SIG-M5 treated with dmso at 0.1 percent for 504 hours (cell line): Measurements from ENCODE around the gene POC1B.

Experiments used
- DNase-seq: peaks from one replicate; lab custom pipeline; 2025; ENCODE audit not compliant: unreplicated experiment; lab: John Stamatoyannopoulos, UW

Gene POC1B

DNA sequence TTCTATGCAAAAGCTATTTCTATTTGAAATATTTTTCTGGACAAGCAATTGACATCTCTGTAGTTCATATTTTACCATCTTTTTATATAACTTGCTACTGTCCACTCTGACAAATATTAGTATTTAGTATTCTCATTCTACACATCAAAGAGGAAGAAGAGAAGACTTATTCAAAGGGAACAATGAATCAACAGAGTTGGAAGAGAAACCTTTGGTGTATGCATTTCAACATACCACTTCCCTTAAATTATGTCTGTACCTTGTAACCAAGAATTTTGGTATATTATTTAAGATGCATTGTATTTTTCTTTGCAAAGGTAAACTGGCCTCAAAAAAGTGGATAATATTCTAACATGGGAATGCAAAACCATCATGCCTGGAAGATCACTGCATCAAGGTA is 101.5 kb downstream of the POC1B start:
- peak; percentile 24 for DNase-seq

DNA sequence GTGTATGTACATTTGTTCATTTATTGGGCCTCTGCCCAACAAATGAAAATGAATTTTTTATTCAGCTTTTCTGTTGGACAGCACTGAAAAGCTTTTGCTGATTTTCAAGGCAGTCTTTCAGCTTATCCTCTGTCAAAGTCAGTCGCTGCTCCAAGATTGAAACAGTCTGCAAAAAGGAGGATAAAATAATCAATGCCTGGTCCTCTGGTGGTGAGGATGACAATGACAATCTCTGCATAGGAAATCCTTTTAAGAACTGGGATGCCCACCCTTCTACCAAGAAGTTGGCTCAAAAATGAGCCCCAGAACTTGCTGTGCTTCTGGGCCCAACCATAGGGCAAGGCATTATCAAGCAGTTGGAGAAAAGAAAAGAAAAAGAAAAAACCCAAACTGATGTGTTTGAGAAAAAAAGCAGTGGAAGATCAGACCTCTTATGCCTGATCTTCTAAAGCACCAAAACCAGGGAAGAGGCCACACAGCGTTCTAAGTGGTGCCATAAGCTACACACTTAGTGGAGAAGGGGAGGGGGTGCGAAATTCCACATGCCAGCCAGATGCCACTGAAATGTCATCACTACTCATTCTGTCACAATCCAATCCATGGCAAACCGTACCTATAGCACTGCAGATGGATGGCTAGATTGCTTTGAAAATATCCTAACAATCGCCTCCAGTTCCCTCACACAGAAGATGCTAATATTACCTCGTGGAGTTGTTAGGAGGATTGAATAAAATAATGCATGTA is 104.6 kb downstream of the POC1B start:
- DNase-seq: no peak

DNA sequence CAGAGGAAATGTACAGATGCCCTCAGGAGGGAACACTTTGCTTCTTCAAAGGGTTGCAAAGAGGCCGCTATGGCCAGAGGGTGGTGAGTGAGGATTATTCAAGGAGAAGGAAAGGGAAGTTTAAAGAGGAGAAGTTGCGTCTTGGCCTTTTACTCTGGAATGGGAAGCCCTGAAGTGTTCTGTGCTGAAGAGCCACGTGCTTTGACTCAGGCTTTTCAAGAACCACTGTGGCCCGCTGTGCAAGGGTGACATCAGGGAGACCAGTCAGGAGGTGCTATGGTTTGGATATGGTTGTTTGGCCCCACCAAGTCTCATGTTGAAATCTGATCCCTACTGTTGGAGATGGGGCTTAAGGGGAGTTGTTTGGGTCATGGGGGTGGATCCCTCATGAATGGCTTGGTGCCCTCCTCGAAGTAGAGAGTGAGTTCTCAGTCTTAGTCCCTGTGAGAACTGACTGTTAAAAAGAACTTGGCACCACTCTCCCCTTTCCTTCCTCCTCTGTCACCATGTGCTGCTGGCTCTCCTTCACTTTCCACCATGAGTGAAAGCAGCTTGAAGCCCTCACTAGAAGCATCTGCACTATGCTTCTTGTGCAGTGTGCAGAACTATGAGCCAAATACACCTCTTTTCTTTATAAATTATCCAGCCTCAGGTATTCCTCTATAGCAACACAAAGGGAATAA is 107.5 kb downstream of the POC1B start:
- no peak for DNase-seq

DNA sequence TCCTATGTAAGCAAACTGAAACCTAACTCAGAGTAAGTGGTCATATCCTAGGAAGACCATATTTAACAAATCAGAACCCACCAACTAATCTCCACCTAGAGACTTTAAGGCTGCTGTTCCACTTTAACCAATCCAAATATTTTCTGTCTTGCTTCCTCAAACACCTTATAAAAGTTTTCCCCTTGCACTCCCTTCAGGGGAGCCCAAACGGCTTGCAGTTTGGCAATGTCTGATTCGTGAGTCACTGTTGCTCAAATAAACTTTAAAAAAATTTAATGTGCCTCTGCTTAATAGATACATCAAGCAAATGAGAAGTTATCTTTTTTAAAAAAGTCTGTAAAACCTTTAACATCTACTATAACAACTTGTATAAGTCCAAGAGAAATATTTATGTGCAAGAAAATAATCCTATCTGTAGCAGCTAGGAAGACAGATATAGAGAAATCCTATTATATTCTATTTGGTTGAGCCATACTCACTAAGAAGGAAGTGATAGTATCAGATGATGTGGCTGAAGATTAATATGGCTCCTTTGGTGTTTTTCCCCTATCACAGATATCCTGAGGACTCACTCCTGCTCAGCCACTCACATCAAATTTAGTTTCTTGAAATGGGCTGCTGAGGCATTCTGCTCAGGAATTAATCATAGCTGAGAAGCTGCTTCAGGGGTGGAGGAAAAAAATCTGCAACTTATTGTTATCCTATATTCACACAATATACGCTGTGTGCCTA is 108.4 kb downstream of the POC1B start:
- no peak for DNase-seq

DNA sequence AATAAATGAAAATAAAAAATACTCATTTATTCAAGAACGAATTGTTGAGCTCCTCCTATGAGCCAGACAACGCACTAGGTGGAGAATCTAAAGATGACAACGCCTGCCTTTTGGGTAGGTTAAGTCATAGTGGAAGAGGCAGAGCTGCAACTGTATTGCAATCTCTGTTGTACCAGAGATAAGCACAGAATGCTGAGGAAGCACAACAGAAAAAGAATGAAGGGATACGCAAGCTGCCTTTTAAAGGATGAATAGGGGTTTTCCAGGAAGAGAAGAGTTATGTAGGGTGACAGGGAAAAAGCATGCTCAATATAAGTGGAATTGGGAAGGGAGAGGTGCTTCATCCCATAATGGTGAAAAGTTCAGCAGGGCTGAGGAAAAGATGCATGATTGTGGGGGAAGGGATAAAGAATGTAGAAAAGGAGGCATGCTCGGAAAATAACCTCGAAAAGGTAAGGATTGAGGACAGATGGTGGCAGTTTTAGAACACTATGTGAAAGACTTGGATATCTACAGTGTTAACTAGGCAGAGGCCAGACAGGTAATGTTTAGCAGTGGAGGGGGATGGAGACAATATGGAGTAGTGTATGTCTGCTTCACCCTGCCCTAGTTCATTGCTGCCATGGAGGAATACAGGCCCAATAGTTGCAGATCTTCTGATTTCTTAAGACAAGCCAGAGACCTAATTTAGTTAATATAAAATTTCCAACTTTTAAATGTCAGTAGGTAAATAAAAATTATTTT is 109.6 kb downstream of the POC1B start:
- DNase-seq: no peak

DNA sequence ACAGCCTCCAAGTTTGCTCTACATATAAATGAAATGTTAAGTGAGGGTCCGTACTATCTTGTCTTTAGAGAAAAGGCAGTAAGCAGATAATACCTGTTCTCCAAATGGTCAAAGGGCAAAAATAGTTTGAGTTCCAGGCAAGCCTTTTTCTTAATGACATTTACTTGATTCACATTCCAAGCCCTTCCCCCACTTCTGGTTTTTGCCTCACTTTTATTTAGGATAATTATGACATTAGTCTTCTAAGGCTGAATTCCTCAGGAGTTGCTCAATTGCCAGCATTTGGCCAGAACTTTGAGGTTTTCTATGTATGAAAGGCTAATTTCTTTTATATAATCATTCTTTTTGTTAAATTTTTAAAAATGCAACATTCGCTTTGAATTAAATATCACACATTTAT is 111.0 kb downstream of the POC1B start:
- no peak for DNase-seq

DNA sequence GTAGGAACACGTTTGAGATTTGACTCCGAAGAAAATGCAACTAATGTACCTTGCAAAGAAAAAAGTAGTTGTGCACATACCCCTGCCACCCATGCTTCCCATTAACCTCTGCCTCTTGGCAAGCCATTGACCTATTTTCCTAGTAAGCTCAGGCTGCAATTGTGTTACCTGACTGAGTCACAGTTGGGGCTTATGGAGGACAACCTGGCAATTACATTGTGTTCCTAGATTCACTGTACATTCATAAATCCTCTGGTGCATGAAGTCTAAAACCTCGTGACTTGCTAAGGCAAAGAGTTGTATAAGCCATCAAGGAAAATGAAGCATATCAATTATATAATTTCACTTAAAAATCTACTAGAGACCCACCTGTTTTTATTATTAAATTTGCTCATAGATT is 111.5 kb downstream of the POC1B start:
- no peak for DNase-seq

DNA sequence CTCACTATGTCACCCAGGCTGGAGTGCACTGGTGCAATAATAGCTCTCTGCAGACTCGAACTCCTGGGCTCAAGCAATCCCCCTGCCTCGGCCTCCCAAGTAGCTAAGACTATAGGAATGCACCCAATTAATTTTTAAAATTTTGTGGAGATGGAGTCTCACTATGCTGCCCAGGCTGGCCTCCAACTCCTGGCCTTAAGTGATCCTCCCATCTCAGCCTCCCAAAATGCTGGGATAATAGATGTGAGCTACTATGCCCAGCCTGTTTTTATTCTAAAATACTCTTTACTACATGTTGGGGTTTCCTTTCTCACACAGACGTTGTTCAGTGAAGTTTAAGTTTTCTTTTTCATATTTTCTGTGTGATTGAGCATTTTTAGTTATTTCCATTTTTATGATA is 112.6 kb downstream of the POC1B start:
- DNase-seq: no peak

DNA sequence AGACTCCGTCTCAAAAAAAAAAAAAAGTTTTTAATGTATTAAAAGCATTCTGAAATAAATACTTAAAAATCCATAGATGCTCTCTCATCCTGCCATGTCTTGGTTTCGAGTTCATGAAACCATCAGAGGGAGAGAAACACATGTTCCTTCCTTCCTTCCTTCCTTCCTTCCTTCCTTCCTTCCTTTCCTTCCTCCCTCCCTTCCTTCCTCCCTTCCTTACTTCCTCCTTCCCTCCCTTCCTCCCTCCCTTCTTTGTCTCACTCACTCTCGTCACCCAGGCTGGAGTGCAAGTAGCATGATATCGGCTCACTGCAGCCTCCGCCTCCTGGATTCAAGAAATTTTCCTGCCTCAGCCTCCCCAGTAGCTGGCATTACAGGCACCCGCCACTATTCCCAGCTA is 113.2 kb downstream of the POC1B start:
- no peak for DNase-seq

DNA sequence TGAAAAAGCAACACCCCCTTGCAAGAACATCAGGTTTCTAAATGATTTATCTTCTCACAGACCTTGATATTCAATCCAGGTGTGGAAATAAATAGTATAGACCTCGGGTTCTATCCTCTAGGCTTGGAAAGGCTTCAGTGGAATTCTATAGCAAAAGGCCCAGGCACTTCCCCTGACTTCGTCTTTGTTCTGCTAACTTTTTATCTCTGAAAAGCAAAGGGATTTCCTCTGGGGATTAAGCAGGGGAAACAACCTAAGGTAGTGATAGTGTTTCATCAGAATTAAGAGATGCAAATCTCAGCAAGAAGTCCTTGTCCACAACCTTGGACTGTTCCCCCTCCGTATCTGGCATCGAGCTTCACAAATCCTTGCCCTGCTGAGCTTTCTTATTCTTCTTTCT is 114.0 kb downstream of the POC1B start:
- DNase-seq: no peak

DNA sequence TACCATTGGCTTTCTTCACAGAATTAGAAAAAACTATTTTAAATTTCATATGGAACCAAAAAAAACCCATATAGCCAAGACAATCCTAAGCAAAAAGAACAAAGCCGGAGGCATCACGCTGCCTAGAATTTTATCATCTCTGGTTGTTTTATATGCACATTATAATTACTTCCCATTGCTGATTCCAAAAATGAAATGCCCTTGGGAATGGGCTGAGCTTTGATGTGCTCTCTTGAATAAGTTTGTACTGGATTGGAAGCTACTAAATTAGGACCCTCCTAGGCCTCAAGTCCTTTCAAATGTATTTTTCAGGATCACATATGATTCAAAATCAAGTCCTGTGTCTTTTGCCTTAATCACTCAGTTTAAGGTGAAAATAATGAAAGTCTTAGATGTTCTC is 114.6 kb downstream of the POC1B start:
- no peak for DNase-seq

DNA sequence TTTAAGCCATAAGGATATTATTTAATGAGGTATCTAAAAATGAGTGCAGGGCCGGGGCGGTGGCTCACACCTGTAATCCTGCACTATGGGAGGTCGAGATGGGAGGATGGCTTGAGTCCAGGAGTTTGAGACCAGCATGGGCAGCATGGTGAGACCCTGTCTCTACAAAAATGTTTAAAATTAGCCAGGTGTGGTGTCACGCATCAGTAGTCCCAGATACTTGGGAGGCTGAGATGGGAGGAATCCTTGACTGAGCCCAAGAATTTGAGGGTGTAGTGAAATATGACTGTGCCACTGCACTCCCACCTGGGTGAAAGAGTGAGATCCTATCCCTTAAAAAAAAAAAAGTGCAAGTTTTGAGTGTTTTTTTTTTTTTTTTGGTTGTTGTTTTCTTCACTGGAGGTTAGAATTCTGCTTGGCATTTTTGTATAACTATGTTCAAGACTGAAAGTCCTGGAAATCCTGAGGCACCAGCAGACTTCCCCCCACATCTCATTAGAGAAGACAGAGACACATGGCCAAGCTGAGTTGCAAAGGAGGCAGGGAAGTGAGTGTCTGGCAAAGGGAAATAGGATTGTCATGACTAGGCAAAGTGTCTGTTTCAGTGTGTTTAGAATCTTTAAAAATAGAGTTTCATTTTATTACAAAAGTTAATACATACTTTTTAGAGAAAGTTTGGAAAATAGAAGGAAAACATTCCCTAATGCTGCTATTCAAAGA is 120.1 kb downstream of the POC1B start:
- DNase-seq: no peak

DNA sequence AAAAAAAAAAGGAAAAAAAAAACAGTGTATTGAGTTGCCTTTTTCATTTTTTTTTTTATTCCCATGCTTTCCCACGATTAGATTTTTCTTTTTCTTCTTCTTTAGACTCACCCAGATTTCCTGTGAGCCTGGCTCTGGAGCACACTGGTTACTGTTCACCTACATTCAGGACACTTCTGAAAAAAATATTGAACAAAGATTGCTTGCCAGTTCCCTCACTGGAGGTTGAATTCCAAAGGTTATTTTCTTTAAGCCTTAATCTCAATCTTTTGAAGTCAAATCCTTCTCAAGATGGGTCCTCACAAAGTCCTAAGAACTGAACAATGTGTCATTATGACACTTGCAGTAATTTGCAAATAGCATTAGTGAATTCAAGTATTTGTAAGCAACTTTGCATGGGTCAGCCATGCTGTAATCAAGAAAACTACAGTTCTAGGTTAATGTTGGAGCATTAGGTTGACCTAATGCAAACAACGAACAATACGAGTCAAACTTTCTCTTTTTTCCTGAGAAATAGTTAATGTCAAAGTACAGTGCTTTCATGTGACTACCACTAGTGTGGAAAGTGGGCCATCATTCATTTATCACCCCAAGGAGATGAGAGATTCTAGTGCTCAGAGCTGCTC is 124.3 kb downstream of the POC1B start:
- no peak for DNase-seq

DNA sequence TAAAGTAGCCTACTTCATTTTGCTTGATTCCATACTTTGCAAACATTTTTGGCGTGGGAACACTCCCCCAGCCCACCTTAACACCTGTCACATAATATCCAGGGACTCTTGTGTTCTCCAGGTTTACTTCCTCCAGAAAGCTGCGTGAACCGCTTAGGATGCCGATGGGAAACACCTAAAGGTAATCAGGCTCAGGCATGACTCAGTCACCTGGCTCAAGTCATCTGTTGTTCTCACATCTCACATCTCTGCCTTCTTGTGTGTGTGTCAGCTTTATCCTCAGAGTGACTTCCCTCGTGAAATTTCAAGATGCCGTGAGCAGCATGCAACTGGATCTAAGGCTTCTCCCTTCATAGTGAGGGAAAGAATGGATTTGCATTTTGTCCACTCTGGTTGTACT is 125.4 kb downstream of the POC1B start:
- DNase-seq: no peak

DNA sequence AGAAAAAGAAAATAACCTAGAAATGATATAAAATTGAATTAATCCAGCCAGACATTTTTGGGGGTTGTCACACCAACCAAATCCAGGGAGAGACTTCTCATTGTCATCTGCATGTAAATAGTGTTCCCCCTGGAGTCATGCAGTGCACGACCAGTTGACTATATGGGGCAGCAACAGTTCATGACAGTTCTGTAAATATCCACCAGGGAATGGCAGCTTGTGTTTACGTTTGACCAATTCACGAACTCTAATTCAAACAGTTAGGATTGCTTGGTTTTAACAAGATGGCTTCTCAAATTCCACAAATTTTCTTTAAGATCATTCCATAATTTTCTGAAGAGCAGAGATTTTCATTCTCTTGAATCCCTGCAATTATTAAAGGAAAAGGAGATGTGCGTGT is 130.1 kb downstream of the POC1B start:
- DNase-seq: no peak

DNA sequence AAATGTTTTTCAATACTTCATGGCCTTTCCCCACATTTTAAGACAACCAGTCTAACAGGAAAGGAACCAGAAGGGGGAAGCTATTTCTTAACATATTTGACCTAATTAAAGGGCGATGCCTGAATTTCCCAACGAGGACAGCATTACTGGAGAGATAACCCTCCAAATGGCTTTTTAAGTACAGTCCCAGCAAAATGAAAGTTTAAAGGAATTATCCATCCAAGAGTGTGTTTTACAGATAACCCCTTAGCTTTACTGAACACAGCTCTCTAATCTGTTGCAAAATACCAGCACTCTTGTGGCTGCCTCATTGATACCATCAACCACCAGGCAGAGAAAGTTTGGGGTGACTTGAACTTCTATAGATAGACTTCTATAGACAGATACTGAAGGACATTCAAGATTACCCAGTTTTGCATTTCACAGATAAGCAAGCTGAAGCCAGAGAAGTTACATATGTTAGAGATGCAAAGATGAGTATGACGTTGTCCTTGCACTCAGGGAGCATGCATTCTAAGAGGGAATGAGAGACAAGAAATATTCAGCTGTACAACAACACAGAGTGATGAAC is 132.2 kb downstream of the POC1B start:
- DNase-seq: no peak

DNA sequence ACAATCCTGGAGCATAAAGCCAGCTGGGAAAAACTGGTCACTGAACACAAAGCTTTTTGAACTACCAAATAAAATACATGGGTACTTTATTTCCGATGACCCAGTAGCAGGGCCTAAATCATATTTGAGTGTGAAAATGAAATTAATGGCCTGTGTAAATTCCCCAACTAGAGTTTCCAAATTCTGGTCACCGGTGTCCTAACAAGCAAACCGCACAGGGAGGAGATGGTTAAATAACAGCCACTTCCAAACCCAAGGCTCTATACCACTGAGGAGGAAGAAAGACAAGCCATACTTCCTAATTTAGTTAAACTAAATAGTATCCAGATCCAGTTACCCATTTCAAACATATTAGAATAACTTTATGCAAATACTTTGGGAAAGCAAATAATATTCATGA is 133.5 kb downstream of the POC1B start:
- no peak for DNase-seq

DNA sequence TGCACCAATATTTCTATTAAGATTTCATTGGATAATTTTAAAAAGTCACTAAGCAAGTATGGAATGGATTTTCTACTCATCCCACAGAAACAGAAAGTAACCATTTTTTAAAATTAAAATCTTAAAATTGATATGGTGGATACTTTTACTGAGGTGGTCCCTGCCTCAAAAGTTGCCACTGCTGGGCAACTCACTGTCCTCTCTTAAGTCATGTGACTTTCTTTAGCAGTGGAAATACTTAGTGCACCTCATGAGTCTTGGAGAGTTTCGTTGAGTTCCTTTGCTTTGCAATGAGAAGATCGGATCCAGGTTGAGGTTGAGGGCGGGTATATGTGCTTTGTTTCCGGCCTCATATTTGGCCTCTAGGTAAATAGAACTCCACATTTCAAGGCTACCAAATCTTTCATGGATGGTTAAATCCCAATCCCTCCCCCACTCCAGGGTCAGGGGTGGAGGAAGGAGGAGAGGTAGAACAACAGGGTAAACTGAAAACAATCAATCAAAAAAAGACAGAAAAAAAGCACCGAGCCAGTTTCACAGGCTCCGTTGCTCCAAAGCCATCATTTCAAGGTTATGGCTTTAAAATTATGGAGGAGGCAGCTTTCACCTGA is 134.0 kb downstream of the POC1B start:
- DNase-seq: no peak

DNA sequence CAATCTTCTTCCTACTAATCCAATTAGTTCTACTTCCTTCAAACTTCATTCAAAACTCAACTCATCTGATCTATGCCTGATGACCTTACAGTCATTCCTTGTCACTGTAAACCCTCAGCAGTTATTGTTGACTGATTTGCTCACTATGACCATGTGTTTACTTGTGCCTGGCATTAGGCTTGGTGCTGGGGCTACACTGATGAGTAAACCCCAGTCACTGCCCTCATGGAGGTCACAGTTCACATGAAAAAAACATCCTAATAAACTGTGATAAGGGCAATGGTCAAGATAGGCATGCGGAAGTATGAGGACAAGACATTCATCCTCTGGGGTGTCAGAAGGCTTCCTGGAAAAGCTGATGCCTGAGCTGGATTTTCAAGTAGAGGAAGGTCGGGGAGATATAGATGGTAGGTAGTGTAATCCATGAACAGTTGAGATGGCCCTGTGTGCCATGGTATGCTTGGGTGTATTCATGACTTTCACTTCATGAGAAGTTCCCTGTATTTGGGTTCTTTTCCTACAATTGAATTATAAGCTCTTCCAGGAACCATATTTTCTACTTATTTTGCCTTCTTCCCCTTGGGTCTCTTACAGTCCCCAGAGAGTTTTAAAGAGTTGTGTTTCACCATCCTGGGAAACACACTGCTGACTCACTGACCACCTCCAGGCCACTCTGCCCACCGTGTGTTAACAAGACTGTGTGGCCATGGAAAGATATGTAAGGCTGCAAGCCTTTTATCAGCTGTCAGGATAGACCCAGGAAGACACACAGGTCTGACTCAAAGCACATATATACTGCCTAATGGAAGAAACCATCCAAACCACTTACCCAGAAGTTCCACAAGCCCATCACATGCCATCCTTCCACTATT is 134.8 kb downstream of the POC1B start:
- DNase-seq: no peak
